ENCODE measurements around the gene DSCAML1. TPM values are rescaled to one million over a fixed set of nuclear protein-coding genes. Genes with fewer than 3 reads are reported as not detected.

The DSCAML1 gene, protein sequence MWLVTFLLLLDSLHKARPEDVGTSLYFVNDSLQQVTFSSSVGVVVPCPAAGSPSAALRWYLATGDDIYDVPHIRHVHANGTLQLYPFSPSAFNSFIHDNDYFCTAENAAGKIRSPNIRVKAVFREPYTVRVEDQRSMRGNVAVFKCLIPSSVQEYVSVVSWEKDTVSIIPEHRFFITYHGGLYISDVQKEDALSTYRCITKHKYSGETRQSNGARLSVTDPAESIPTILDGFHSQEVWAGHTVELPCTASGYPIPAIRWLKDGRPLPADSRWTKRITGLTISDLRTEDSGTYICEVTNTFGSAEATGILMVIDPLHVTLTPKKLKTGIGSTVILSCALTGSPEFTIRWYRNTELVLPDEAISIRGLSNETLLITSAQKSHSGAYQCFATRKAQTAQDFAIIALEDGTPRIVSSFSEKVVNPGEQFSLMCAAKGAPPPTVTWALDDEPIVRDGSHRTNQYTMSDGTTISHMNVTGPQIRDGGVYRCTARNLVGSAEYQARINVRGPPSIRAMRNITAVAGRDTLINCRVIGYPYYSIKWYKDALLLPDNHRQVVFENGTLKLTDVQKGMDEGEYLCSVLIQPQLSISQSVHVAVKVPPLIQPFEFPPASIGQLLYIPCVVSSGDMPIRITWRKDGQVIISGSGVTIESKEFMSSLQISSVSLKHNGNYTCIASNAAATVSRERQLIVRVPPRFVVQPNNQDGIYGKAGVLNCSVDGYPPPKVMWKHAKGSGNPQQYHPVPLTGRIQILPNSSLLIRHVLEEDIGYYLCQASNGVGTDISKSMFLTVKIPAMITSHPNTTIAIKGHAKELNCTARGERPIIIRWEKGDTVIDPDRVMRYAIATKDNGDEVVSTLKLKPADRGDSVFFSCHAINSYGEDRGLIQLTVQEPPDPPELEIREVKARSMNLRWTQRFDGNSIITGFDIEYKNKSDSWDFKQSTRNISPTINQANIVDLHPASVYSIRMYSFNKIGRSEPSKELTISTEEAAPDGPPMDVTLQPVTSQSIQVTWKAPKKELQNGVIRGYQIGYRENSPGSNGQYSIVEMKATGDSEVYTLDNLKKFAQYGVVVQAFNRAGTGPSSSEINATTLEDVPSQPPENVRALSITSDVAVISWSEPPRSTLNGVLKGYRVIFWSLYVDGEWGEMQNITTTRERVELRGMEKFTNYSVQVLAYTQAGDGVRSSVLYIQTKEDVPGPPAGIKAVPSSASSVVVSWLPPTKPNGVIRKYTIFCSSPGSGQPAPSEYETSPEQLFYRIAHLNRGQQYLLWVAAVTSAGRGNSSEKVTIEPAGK (N-terminal part only)
- not detected in 2 replicates for total RNA-seq

DNA sequence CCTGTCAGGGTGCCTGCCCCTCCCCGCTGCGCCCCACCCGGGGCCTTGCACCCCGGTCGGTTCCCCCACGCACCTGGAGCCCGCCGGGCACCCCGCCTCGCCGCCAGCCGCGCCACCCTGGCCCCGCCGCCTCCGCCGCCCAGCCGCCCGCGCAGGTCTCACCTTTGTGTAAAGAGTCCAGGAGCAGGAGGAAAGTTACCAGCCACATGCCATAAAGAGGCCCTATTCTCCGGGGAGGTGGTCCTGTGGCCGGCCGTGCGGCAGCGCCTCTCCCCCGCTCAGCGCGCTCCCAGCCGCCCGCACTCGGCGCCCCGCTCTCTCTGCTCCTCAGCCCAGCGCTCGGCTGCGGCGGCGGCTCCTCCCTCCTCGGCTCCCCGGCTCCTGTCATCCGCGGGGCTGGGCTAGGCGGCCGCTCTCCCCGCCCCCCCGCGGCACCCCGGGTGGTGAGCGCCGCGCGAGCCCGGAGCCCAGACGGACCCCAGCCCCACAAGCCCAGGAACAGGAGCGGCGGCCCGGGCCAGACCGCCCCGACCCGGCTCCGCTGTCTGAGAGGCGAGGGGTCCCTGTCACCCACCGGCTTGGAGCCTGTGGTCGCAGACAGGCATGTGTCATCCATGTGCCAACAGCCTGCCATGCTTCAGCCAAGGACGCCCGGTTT is at the start of gene DSCAML1:
TSS of gene DSCAML1 (minus strand) at position 345 of the 658 bp plus-strand sequence. CDS start at position 208, 137 bp downstream.

GRCh38 chr11:117824571-117825537 is 27.8 kb upstream of the DSCAML1 start, which contains the start of gene FXYD2:
Gene FXYD2 (minus strand): TSS chr11:117824744. CDS start chr11:117824678, 66 bp downstream.

Other genes with a start within 250 kb of the DSCAML1 start
- 0.20 TPM in 1 of 2 replicates, not detected in the other for gene FXYD2, start 27.5 kb upstream of the DSCAML1 start, total RNA-seq
- not detected in 2 replicates for gene FXYD6, start 79.4 kb upstream of the DSCAML1 start, total RNA-seq
- under 0.01 TPM in 1 of 2 replicates, not detected in the other for gene TMPRSS13, start 132.2 kb upstream of the DSCAML1 start, total RNA-seq
- 0.37 TPM in 1 of 2 replicates, not detected in the other for gene IL10RA, start 189.2 kb upstream of the DSCAML1 start, total RNA-seq